ENCODE results near the gene RCE1.
"Not testable (repeated sequence)": the region's sequence is repeated elsewhere in the genome, so short reads cannot be mapped to it uniquely, and the experiment has no call there.

RCE1 gene

GRCh38 chr11:66842896-66843775 is at the start of gene RCE1:
RCE1 (plus strand) TSS chr11:66843441; CDS start chr11:66843456, 15 bp downstream.
- peak; percentile 78 for DNase-seq (ENCODE audit: low read depth)

GRCh38 chr11:66799815-66800214 is 43.4 kb upstream of the RCE1 start:
- DNase-seq (ENCODE audit: low read depth), result not testable (repeated sequence)

- no peak for DNase-seq (ENCODE audit: low read depth)
Measured at GRCh38 chr11:66800720-66801428, 42.4 kb upstream of the RCE1 start.

- no peak for DNase-seq (ENCODE audit: low read depth)
Measured at GRCh38 chr11:66809592-66809991, 33.6 kb upstream of the RCE1 start.

DNA sequence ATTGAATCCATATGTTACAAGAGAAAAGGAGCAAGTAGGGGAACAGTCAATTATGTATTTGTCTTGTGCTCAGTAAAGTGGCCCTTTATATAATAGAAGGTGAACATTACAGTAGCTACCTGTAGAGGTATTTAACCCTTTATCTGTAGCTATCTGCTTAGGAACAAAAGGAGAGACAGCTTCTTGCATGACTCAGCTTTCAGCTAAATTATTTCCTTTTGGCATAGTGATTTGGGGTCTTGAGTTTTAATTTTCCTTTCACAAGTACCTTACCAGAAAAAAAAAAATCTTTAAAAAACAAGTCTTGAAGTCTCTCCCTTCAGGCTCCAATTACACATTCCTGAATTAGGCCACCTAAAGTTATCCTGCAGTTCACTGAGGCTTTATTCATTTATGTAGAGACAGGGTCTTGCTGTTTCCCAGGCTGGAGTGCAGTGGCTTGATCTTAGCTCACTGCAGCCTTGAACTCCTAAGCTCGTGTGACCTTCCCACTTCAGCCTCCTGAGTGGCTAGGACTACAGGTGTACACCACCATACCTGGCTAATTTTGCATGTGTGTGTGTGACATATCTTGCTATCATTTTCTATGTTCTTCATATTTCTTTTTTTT is 32.6 kb upstream of the RCE1 start:
- DNase-seq (ENCODE audit: low read depth), result no peak

DNA sequence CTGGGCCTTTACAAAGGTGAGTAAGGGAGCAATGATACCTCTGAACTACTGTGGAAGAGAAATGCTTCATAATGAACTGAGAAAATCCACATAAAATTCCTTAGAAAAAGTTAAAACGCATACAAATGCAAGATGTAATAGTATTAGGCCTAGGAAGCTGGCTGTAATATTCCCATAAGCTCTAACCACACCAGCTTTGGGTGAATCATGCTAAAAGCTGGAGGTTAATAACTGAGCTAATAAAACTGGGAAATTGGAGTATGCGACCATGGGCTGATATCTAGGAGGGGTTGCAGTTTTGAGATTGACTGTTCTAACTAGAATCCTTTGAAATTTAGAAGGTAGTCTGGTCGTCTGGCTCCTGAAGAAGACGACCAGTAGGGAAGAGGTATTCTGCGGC is 28.6 kb upstream of the RCE1 start:
- DNase-seq (ENCODE audit: low read depth), result no peak

DNA sequence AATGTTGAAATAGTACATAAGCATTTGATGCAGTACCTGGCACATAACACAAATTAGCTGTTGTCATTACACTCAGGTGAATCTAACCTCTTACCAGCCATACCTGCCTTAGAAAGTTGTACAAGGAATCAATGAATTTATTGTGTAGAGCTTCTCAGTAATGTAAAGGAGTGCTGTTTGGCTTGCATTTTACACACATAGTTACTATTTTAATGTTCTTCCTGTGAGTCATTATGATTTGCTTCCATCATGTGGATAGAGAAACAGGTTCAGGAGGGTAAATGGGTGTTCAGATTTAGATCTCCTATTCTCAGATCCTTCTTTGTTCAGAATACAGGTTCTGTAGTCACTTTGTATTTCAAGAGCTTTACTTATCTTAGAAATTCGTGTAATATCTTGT is 27.6 kb upstream of the RCE1 start:
- DNase-seq (ENCODE audit: low read depth), result no peak

DNA sequence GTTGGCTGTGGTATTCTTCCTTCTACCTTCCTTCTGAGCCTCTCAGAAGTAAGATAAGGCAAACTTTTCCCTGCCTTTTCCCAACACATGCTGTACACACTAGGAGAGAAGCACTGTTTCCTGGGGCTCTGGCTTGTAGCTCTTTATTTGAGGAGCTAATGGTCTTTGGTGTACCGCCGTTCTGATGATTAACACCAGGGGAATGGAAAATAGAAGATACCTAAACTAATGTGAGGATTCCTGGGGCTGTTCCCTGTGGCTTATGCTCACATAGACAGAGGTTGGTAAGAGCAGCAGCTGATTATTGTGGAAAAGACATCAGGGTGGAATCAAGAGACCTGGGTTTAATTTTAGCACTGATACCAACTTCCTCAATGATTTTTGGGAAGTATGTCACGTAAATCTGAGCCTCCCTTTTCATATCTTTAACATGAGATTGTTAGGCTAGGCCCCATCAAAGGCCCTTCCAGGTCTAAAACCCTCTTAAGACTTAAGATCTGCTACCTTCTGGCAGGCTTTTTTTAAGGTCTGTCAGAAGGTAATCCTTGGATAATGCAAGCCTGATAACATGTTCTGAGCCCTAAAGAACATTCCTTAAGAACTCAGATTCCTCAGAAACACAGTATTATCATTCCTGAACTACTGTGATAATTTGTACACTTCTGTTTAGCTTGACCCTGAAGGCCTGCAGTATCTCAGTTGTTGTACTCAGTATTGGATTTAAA is 24.8 kb upstream of the RCE1 start:
- no peak for DNase-seq (ENCODE audit: low read depth)

GRCh38 chr11:66820381-66820780 is 22.9 kb upstream of the RCE1 start:
- DNase-seq (ENCODE audit: low read depth), result no peak

GRCh38 chr11:66820901-66821300 is 22.3 kb upstream of the RCE1 start:
- DNase-seq (ENCODE audit: low read depth), result no peak

GRCh38 chr11:66823700-66824099 is 19.5 kb upstream of the RCE1 start:
- DNase-seq (ENCODE audit: low read depth), result no peak

DNA sequence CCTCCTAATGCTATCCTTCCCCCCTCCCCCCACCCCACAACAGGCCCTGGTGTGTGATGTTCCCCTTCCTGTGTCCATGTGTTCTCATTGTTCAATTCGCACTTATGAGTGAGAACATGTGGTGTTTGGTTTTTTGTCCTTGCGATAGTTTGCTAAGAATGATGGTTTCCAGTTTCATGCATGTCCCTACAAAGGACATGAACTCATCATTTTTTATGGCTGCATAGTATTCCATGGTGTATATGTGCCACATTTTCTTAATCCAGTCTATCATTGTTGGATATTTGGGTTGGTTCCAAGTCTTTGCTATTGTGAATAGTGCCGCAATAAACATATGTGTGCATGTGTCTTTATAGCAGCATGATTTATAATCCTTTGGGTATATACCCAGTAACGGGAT is 18.7 kb upstream of the RCE1 start:
- not testable (repeated sequence) for DNase-seq (ENCODE audit: low read depth)

DNA sequence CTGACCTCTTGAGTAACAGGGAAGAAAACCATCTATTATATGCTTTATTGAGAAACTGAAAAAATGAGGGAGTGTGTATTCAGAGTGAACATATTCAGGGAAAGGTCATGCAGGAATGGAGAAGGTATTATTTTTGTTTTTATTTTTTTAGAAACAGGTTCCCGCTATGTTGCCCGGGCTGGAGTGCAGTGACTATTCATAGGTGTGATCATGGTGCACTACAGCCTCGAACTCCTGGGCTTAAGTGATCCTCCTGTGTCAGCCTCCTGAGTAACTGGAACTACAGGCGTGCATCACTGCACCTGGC is 8.7 kb upstream of the RCE1 start:
- DNase-seq (ENCODE audit: low read depth), result no peak

DNA sequence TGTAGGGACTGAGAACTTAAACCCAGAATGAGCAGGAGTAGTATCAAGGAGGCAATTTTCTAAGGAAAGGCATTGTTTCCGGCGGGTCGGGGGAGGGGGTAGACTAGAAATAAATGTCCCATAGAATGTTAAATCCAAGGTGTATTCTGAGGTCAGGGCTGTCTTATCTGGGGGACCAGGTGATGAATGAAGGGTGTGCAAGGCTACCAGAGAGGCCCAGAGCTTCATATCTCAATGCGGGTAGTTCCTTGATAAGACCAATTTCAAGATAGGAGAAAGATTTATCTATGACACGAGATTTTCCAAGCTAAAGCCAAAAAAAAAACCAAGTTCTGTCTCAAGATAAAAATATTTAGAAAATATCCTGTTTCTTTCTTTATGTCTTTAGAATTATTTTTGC is 8.3 kb upstream of the RCE1 start:
- no peak for DNase-seq (ENCODE audit: low read depth)

GRCh38 chr11:66835768-66836405 is 7.4 kb upstream of the RCE1 start:
- DNase-seq (ENCODE audit: low read depth), result no peak

DNA sequence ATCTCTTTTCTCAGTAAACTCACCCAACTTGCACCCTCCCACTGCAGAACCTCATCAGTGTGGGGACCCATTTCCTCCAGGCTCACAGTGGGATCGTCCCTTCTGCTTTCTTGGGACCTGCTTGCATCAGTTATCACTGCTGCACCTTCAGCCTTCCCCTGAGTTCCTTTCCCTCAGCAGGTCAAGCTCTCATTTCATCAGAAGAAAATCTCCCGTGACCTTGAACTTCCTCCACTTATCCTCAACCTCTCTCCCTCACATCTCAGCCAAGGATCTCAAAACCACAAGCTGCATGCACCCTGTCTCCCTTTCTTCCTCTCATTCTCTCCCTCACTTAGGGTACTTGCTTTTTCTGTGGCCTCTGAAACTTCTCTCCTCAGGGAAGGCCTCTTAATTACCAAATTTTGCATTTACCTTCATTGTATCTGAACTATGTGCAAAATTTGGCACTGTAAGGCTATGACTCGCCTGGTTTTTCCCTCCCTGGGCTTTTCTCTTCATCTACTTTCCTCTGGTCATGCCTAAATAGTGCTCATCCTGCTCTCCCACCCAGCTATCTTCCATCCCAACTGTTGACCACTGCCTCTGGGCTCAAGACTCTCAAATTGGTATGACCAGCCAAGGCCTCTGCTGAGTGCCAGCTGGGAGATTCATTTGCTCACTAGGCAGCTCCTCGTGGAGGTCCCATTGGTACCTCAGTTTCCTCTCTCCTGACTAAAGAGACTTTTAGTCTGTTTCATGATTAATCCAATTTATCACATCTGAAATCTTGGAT is 2.7 kb upstream of the RCE1 start:
- DNase-seq (ENCODE audit: low read depth), result no peak

GRCh38 chr11:66841861-66842260 is 1.4 kb upstream of the RCE1 start:
- no peak for DNase-seq (ENCODE audit: low read depth)

GRCh38 chr11:66842501-66842895 is 743 bp upstream of the RCE1 start:
- no peak for DNase-seq (ENCODE audit: low read depth)

GRCh38 chr11:66843776-66844495 is 695 bp downstream of the RCE1 start:
- DNase-seq (ENCODE audit: low read depth), result no peak

- DNase-seq (ENCODE audit: low read depth), result no peak
Measured at GRCh38 chr11:66844496-66845142, 1.4 kb downstream of the RCE1 start.
